Fibroblast of gingiva (primary cell): ENCODE measurements around the gene SLC29A3.

Source experiments
- DNase-seq: peaks from one replicate; pipeline ENCODE4 v3.0.0-alpha.2; 2011; ENCODE audit warnings: low read depth

Gene SLC29A3

DNA sequence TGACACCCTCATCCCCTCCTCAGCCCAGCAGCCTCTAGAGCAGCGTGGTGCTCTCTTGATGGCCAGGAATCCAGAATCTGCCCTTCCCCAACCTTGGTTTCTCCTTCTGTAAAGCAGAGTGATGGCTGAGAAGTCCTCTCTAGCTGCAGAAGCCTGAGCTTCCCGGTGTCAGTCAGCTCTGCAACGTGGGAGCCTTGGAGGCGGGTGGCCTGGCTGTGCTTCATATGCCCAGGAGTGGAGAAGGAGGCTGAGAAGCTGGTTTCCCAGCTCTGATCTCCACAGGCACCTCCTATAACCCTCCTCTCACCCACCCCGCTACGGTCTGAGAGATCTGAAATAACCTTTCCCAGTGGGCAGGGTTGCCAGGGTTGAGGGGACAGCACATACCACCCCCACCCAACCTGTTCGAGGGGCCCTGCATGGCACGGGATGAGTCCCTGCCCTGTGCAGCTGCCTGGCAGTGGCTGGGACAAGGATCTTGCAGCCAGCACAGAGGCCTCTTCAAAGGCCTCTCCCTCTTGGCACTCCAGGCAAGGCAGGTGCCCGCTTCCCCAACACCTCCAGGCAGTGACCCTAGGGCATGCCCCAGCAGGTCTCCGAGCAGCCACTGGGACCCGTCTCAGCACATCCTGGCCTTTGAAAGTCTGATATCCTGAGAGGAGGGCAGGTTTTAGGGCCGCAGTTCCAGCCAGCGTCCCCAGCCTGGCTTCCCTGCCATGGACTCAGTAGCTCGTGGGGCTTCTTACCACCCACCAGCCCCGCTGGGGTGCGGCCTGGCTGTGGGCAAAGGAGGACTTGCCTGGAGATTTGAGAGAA lies 18.3 kb upstream of the SLC29A3 start:
- no peak for DNase-seq

DNA sequence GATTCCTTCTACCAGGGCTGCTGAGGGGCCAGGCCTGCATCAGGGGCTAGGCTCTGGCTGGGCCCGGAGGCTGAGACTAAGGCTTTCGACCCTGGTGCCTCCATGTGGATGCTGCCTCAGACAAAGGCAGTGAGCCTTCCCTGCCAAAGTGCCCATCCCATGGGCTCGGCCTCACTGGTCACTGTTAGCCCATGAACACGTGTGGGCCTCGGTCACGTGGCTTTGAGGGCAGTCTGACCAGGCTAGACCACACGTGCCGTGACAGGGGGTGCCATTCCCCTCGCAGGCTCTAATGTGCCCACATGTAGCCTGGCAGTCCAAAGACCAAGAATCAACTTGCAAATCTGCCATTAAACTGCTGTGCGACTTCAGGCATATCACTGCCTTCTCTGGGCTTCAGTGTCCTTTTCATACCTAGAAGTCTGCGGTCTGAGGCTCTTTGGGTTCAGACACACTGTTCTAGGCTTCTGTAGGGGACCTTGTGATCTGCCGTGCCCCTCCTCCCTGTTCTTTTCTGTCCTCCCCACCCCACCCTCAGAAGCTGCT lies 17.6 kb upstream of the SLC29A3 start:
- DNase-seq = no peak

DNA sequence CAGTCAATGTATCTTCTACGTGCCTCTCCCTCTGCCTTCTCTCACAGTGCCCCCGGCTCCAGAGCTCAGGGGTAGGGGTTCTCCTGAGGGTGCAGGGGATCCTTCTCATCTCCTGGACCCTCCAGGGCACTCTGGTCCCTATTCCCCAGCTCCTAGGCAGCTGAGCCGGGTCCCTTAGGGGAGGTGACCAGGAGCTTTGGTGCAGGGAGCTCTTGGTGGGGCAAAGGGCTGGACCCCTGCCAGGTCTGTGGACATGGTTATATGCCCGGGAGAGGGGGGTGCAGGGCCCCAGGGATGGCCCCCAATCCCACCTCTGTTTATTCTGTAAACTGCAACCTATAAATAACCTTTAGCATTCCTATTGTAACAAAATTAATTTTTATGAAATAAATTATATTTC lies 16.6 kb upstream of the SLC29A3 start:
- DNase-seq = no peak

DNA sequence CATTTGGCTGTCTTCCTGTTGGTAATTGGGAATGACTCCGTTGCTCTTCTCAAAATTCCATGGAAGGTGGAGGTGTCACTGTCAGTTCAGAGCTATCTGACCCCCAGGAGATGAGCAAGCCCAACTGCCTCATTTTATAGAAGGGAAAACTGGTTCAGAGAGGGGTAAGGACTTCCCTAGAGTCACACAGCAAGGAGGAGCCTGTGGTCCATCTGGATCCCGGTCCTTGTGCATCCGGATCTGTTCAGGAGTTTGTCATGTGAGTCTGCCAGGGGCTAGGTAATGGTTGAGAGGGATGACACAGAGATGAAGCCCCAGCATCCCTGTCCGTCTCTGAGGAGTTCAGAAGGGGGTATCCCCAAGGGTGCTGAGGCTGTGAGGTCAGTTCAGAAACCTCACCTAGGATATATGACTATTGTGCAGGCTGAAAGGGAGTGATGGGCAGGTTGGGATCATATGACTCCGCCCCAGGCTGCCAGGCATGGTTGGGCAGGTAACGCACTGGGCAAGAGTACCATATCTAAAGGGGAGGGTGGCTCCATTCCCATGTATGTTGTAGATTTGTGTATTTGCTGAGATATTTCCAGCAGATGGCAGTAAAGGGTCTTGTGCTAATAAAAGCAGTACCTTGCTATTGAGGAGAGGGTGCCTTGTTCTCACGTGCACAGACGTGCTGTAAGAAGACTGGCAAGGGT lies 16.0 kb upstream of the SLC29A3 start:
- DNase-seq = peak; percentile 47

DNA sequence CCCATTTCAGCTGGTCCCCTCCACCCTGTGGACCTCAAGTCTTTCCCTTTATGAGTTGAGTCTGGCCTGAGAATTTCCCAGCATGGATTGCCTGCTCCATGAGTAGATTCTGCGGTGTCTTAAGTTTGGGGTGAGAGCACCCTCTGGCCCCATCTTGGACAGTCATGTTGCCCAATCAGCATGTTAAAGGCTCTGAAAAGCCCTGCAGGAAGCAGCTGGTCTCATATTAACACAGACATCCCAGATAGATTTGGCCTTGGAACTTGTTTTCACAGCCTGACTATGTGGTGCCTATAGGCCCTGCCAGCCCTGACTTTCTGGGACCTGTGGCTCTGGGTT lies 15.5 kb upstream of the SLC29A3 start:
- DNase-seq = no peak

DNA sequence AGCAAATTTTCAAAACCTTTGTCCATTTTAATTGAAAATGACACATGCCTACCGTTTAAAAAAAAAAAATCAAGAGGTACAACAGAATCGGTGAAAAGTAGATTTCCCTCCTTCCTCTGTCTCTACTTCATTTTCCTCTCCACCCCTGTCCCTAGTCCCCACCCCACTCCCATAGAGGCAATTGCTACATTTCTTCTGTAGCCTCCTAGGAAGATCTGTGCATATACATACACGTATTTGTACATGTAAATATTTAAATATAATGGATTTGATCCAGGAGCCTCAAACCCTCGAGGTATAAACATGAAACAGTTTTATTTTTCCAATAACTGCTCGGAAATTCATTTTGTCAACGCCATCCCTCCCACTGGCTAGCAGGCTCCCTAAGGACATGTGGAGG lies 14.1 kb upstream of the SLC29A3 start:
- no peak for DNase-seq

DNA sequence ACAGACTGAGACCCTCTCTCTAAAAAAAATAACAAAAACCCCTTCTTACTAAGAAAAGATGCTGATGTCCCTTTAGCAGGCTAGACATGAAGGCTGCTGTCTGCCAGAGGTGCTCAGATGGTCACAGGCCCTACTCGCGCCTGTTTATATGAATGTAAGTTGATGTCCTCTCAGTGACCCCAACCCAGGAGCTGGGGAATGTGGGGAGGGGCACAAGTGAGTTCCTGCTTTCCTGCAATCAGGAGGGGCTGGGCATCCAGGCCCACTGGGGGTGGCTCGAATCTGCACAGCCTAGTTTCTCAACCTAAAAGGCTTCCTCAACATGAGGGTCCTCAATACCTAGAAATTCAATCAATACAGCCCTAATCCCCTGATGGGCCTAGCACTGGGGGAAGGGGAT lies 12.1 kb upstream of the SLC29A3 start:
- DNase-seq = no peak

DNA sequence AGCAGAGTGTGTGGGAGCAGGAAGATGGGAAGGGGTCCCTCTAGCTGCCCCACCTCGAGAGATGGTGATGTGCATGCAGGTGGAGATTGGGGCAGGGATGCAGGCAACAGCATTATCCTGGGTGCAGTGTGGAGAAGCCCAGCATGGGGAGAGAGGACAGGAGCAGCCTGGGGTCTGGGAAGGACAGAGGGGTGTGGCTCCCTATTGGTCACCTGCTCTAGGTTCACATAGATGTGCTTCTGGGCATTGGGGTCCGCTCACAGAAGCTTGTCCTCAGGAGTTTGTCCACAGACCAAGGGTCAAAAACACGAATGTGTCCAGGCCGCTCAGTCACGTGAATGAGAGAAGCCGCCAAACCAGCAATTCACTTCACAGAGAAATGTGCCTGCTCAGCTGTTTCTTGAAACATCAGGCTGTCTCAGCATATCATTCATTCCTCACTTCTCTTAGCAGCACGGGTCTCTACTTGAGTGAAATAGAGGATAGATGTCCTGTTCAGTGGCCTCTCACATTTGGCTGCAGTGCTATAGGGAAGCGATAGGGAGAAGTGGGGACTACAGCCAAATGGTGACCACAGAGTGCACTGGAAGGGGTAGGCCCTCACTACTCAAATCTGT lies 11.5 kb upstream of the SLC29A3 start:
- DNase-seq = no peak

DNA sequence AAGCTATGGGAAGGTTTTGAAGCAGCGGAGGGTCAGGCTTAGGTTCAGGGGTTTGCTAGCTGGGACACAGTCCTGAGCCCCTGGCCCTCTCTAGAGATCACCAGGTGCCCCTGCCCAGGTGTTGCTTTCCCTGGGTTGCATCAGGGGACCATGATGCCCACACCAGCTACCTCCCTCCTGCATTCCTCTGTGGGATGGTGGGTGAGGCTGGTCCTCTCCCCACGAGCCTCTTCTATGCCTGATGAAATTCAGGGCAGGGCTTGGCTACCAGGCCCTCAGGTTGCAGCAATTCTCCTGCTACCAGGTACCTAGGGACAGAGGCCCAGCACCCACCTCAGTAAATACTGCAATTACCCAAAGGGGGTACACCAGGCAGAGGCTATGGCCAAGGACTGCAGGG lies 10.8 kb upstream of the SLC29A3 start:
- no peak for DNase-seq

DNA sequence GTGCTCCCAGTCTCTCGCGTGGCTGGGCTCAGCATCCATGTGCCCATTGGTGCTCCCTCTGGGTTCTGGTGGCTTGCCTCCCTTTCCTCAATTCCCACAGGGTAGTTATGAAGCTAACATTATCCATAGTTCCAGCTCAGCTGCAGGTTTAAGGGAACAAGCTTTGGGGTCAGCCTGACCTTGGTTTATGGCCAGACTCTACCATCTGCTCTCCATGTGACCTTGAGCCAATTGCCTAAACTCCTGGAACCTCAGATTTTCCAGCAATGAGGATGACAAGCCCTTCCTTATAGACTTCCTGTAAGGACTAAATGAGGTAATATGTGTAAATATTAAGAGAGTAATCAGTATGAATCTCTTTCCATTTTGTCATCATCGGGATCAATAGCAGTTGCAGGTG lies 10.1 kb upstream of the SLC29A3 start:
- no peak for DNase-seq

DNA sequence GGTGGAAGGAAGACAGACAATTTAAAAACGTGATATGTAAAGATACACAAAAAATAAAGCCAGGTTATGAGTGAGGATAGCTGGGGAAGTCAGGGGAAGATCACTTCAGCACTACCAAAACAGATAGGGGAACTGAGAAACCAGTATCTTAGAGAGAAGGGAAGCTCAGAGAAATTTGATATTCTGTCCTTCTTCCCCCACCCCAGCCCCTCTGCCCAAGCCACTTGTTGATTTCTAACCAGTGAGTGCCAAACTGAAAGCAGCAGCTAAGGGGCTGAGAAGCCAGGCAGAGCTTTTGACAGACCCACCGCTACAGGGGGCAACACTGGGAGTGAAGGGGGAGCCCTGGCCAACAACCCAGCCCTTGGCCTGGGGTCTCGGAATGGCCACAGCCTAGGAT lies 9.1 kb upstream of the SLC29A3 start:
- no peak for DNase-seq

DNA sequence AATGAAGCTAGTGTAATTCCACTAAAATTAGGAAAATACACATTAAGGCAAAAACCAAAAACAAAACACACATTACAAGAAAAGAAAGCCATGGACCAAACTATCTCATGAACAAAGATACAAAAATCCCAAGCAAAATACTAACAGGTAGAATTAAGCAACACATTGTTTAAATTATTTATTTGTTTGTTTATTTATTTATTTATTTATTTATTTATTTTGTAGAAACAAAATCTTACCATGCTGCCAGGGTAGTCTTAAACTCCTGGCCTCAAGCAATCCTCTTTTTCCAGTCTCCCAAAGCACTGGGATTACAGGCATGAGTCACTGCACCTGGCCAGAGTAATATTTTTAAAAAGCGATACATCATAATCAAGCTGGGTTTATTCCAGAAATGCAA lies 6.8 kb upstream of the SLC29A3 start:
- DNase-seq = no peak

DNA sequence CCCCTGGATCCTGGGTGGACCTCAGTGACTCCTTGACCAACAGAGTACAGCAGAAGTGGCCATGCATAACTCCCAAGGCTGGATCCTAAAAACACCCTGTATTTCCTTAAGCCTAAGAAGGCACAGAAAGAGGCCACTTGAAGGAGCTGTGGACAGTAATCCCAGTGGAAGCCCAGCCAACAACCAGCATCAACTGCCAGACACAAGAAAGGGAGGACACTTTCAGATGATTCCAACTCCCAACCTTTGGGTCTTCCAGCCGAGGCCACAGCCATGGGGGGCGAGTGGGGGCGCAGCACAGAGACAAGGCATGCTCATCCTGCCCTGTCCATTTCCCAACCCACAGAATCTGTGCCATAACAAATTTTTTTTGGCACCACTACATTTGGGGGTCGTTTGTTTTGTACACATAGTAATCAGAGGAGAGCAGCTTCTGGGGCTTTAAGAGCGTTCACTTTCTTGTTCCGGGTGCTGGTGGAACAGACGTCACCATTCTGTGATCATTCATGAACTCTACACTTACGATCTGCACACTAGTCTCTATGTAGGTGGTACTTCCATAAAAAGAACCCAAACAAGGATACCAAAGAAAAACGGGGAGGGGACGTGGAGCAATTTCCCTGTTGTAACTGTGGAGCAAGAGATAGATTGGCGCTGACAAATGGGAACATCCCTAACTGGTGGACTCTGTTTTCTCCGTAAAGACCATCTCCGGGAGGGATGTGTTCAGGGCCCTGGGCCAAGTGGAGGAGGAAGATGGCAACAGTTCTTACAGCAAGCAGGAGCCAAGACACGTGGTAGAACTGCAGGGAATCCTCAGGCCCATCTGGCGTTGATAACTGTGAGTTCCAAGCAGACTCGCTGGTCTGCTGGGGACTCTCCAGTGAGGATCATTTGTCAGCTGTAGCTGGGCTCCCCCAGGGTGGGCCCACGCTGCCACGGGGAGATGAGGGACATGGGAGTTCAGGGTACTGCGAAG lies 6.0 kb upstream of the SLC29A3 start:
- DNase-seq = peak; percentile 80

DNA sequence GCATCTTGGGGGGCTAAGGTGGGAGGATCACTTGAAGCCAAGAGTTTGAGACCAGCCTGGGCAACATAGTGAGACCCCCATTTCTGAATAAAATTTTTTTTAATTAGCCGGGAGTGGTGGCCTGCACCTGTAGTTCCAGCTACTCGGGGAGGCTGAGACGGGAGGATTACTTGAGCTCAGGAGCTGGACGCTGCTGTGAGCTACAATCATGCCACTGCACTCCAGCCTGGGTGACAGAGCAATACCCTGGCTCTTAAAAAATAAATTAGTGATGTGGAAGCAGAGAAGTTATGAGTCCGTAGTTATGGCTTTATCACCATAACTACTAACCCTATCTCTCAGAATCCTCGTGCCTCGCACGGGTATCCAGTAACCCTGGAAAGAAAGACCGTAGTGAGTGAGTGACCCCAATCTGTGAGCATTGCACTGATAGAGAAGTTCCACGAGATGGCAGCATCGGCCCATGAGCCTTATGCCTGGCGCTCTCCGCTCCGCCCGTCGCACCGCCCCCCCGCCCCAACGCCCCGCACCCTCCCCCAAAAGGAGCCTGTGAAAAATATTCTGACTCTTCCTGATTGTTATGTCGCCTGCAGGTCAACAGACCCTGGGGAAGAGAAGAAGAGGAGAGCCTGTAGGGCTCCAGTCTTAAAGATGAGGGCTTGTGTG lies 4.9 kb upstream of the SLC29A3 start:
- DNase-seq = peak; percentile 21

DNA sequence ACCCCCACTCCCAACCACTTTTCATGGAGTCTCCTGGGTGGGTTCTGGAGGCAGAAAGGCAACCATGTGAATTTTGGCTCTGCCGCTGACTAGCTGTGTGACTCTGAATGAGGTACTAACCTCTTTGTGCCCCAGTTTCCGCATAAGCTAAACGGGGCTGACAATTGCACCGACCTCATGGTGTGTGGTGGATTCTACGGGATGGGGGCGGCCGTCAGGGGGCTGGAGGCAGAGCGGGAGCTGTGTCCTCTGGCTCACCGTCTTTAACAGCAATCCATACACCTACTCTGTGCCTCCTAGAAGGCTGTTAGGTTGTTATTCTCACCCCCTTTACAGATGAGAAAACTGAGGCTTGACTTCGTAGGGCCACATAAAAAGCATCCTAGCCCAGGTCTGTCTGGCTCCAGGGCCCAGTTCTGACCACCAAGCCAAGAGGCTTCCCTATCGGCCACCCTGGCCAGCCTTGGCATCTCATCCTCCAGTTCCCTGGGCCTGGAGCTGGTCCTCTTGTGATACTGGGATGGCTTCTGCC lies 4.3 kb upstream of the SLC29A3 start:
- no peak for DNase-seq

DNA sequence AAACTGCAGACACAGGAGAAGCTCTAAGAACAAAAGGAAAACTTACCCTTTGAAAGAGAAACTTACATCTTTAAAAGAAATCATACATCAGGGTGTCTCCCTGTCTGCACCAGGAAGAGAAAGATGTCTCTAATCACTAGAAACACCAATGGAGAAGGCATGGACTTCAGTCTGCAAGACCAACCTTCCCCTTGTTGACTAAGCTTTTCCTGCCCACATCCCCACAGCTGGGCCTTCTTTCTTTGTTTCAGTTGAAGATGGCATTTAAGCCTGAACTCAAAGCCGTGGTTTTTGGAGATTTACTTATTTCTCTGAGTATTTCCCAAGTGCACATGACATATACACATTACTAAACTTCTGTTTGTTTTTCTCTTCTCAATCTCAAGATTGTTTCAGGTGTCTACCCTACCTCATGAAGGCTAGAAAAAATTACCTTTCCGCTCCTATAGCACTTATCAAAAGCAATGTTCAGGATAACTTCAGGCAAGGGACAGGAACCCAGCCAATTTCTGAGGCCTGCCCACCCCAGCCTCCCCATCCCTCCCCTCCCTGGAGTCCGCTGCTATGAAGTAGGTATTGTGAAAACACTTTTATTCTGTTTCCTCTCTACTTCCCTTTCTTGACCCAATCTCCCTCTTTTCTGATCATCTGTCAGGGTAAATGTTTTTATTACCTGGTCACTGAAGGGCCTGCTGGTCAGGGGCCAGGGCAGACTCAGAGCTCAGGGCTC lies 2.8 kb upstream of the SLC29A3 start:
- no peak for DNase-seq

DNA sequence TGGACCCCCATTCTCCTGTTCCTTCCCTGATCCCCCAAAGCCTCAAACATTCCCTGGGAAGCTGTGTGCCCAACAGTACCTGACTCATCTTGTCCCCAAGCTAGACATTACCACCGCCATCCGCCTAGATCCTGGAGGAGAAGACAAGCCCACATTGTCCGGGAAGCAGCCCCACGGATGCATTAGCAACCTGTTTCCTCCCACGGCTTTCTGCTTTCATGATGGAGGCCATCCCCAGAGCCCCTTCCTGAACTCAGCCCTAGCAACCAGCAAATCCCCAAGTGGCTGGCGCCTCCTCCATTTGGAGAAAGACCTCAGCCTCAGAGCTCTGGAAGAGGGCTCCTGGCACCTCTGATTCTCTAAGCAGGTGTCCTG lies 2.3 kb upstream of the SLC29A3 start:
- no peak for DNase-seq

DNA sequence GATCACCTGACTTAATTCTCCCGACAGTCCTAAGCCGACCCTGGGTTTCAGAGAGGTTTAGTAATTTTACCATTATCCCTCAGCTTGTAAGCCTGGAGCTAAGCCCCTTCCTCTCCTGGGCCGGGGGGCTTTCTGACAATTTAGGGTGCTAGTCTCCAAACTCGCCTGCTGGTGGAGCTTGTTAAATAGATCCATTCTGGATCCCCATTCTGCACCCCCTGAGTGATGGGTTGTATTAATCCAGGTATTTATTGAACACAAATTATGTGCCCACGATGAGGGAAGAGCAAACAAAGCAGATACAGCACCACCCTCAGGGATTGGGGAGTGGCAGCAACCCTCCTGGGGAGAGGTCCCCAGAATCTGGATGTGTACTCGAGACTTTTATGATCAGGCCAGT lies 1.3 kb upstream of the SLC29A3 start:
- DNase-seq = no peak

DNA sequence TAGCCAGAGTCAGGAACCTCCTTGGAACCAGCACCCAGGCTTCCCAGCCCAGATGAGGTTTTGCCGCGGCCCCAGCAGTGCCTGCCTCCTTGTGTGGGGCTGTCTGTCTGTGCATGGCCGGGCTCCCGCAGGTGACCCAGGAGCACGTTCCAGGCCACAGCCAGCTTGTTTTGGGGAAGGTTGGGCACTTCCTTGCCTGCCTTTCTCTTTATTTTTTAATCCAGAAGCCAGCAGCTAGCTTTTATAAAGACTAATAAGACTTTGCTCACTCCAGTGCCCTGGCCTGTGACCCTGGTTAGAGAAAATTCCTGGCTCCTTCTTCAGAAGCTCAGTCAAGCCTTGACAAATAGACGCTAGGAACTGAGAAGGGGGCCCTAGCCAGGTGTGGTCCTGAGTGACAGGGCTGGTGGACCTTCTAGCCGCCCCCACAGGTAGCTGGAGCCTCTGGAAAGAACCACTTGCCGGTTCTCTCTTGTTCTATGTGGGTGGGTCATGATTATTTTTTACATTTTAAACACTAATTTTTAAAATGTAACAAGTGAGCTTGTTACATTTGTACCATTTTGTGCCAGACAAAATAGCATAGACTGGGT lies 837 bp downstream of the SLC29A3 start:
- no peak for DNase-seq

DNA sequence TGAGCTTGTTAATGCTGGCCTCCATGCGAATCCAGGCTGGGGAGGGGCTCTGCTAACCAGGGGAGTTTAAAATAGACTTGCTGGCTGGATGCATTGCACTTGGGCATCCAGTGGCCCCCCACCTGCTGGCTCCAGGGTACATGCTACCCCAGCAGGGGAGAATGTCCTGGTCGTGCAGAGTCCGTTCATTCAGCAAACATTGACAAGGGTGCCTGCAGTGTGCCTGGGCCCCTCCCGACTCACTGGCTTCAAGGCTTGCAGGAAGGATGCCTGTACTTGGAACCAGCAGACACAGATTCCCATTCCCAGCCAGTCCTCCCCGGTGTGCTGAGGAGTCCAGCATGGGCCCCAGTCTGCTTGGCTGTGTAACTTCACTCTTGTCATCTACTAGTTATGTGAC lies 1.5 kb downstream of the SLC29A3 start:
- DNase-seq = no peak
